Smooth muscle cell (in vitro differentiated cells): ENCODE measurements around the gene ENTPD8. TPM values are rescaled to one million over a fixed set of nuclear protein-coding genes. Genes with fewer than 3 reads are reported as not detected.

ENCODE experiments used
- DNase-seq: peaks from one replicate; lab custom pipeline; 2025; ENCODE audit not compliant: unreplicated experiment; lab: John Stamatoyannopoulos, UW
- H2AFZ ChIP-seq: fragments of 200-600 bp; sonication (generic); 2 replicates; pipeline ENCODE4 v1.6.0; 2016; ENCODE audit warnings: antibody characterized with exemption, low read depth, mild to moderate bottlenecking
- H3F3A ChIP-seq: fragments of 200-600 bp; sonication (generic); 2 replicates; pipeline ENCODE4 v1.6.0; 2017; ENCODE audit warnings: antibody characterized with exemption, low read depth
- H3K27ac ChIP-seq: fragments of 200-600 bp; sonication (generic); 2 replicates; pipeline ENCODE4 v1.5.1; 2016; ENCODE audit warnings: low read depth, mild to moderate bottlenecking
- H3K27me3 ChIP-seq: fragments of 200-600 bp; sonication (generic); 2 replicates; pipeline ENCODE4 v1.6.1; 2016; ENCODE audit warnings: low read depth, mild to moderate bottlenecking
- H3K36me3 ChIP-seq: fragments of 200-600 bp; sonication (generic); 2 replicates; pipeline ENCODE4 v1.5.1; 2016; ENCODE audit warnings: low read depth
- H3K4me1 ChIP-seq: fragments of 200-600 bp; sonication (generic); 2 replicates; pipeline ENCODE4 v1.5.1; 2016; ENCODE audit warnings: low read depth
- H3K4me2 ChIP-seq: fragments of 200-600 bp; sonication (generic); 2 replicates; pipeline ENCODE4 v1.6.0; 2016; ENCODE audit warnings: mild to moderate bottlenecking
- H3K4me3 ChIP-seq: fragments of 200-600 bp; sonication (generic); 2 replicates; pipeline ENCODE4 v1.5.1; 2016; ENCODE audit warnings: mild to moderate bottlenecking
- H3K79me2 ChIP-seq: fragments of 200-600 bp; sonication (generic); 2 replicates; pipeline ENCODE4 v1.6.0; 2016; ENCODE audit warnings: low read depth, mild to moderate bottlenecking
- H3K9ac ChIP-seq: fragments of 200-600 bp; sonication (generic); 2 replicates; pipeline ENCODE4 v1.6.0; 2016; ENCODE audit warnings: low read depth
- H3K9me3 ChIP-seq: fragments of 200-600 bp; sonication (generic); replicated peaks from 2 replicates; pipeline ENCODE4 v1.5.1; 2016; ENCODE audit warnings: low read depth
- H4K20me1 ChIP-seq: fragments of 200-600 bp; sonication (generic); 2 replicates; pipeline ENCODE4 v1.6.0; 2016; ENCODE audit warnings: low read depth
- WGBS: methylation state at CpG from one replicate; pipeline ENCODE4 v1.1.7; 2016; ENCODE audit warnings: low lambda C conversion rate; 5-methylcytosine and 5-hydroxymethylcytosine counted together
- polyA plus RNA-seq: library from polyadenylated mRNA; unstranded; fragments of >200 nt; fragmentation: Nextera tagmentation; extraction: Ambion mirVana; gene quantifications from 2 replicates; pipeline ENCODE4 v1.2.1, GENCODE V29; 2016
- total RNA-seq: library from RNA; depleted of rRNA; stranded (reverse); fragments of >200 nt; gene quantifications from 2 replicates; pipeline ENCODE4 v1.2.3, GENCODE V29; 2014
- TF ChIP-seq, protein P1 (sequence below): fragments of 200-600 bp; sonication (generic); IDR thresholded peaks from 2 replicates; pipeline ENCODE4 v1.5.1; 2017; ENCODE audit warnings: borderline replicate concordance, mild to moderate bottlenecking, antibody characterized with exemption; ENCODE audit not compliant: insufficient read depth, poor library complexity, severe bottlenecking

The ENTPD8 gene
- total and polyA plus RNA-seq, 2 experiments from 2014 or later = not detected

GRCh38 chr9:137393176-137394150, 47.7 kb downstream of the ENTPD8 start:
- H3K36me3 ChIP-seq = no peaks in the 10 kb centered on the region
- H4K20me1 ChIP-seq = peaks cover 28% of the 10 kb centered on the region
- no peaks in the 10 kb centered on the region for H3K27me3 ChIP-seq
- H3K4me2 ChIP-seq = no peak overlapping the region
- no peak overlapping the region for H2AFZ ChIP-seq
- H3K4me1 ChIP-seq = no peaks in the 10 kb centered on the region
- no peak for DNase-seq
- H3K9ac ChIP-seq = no peak overlapping the region
- no peak overlapping the region for H3K27ac ChIP-seq
- H3K4me3 ChIP-seq = no peak overlapping the region
- H3K79me2 ChIP-seq = no peaks in the 10 kb centered on the region
- H3K9me3 ChIP-seq = no peaks in the 10 kb centered on the region
- H3F3A ChIP-seq = no peaks in the 10 kb centered on the region
- TF ChIP-seq, protein P1, sequence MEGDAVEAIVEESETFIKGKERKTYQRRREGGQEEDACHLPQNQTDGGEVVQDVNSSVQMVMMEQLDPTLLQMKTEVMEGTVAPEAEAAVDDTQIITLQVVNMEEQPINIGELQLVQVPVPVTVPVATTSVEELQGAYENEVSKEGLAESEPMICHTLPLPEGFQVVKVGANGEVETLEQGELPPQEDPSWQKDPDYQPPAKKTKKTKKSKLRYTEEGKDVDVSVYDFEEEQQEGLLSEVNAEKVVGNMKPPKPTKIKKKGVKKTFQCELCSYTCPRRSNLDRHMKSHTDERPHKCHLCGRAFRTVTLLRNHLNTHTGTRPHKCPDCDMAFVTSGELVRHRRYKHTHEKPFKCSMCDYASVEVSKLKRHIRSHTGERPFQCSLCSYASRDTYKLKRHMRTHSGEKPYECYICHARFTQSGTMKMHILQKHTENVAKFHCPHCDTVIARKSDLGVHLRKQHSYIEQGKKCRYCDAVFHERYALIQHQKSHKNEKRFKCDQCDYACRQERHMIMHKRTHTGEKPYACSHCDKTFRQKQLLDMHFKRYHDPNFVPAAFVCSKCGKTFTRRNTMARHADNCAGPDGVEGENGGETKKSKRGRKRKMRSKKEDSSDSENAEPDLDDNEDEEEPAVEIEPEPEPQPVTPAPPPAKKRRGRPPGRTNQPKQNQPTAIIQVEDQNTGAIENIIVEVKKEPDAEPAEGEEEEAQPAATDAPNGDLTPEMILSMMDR = no peak
- WGBS = 96% methylated on average over 19 of the region's 28 CpGs

DNA sequence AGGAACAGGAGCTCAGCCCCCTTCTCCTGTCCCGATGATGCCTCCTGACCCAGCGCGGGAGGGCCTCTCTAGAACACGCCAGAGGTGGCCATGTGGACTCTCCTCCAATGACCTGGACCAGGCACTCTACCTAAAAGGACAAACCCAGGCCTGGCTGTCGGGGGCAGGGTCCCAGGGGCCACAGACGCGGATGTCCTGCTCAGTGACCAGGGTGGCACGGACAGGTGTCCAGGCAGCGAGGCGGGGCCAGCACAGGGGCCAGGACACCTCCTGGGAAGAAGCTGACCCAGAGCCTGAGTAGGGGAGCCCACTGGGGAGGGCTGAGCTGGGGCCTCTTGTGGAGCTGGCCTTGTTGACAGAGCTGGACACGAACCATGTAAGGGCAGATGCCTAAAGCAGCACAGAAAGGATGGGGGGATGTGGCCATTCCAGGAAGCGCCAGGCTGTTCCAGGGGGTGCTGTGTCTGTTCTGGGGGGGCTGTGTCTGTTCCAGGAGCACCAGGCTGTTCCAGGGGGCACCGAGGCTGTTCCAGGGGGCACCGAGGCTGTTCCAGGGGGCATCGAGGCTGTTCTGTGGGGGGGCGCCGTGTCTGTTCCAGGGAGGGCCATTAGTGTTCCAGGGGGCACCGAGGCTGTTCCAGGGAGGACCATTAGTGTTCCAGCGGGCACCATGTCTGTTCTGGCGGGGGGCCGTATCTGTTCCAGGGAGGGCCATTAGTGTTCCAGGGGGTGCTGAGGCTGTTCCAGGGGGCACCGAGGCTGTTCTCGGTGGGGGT, 48.7 kb downstream of the ENTPD8 start:
- no peaks in the 10 kb centered on the region for H3K4me1 ChIP-seq
- H3F3A ChIP-seq = no peaks in the 10 kb centered on the region
- H4K20me1 ChIP-seq = peaks cover 28% of the 10 kb centered on the region
- TF ChIP-seq, protein P1 = no peak
- no peak for DNase-seq
- H2AFZ ChIP-seq = no peak overlapping the region
- H3K4me3 ChIP-seq = no peak overlapping the region
- no peak overlapping the region for H3K9ac ChIP-seq
- H3K27me3 ChIP-seq = no peaks in the 10 kb centered on the region
- no peak overlapping the region for H3K27ac ChIP-seq
- H3K4me2 ChIP-seq = no peak overlapping the region
- 98% methylated on average over 23 of the region's 23 CpGs for WGBS
- H3K9me3 ChIP-seq = no peaks in the 10 kb centered on the region
- no peaks in the 10 kb centered on the region for H3K36me3 ChIP-seq
- H3K79me2 ChIP-seq = no peaks in the 10 kb centered on the region

- TF ChIP-seq, protein P1 = no peak
- no peaks in the 10 kb centered on the region for H3K4me1 ChIP-seq
- no peaks in the 10 kb centered on the region for H3F3A ChIP-seq
- H3K27me3 ChIP-seq = no peaks in the 10 kb centered on the region
- no peaks in the 10 kb centered on the region for H3K9me3 ChIP-seq
- H2AFZ ChIP-seq = no peak overlapping the region
- no peaks in the 10 kb centered on the region for H3K36me3 ChIP-seq
- H4K20me1 ChIP-seq = peaks cover 20% of the 10 kb centered on the region
- H3K4me2 ChIP-seq = no peak overlapping the region
- no peak for DNase-seq
- 89% methylated on average over 14 of the region's 22 CpGs for WGBS
- H3K79me2 ChIP-seq = no peaks in the 10 kb centered on the region
- H3K27ac ChIP-seq = no peak overlapping the region
- H3K9ac ChIP-seq = no peak overlapping the region
- no peak overlapping the region for H3K4me3 ChIP-seq
Measured at GRCh38 chr9:137391411-137391754, 49.8 kb downstream of the ENTPD8 start.
